Measurements from ENCODE around the gene AGPS. TPM values are rescaled to one million over a fixed set of nuclear protein-coding genes. Genes with fewer than 3 reads are reported as not detected.

The AGPS gene
- total and polyA plus RNA-seq, 5 experiments from 2014 or later, result 13.0 to 25.6 (median 16.3) TPM

Other genes with a start within 250 kb of the AGPS start
- 100 to 1,000 TPM; 156 to 158 TPM for gene HNRNPA3, start 180.0 kb upstream of the AGPS start, total RNA-seq
- 10 to 100 TPM; 47.6 to 56.6 (median 52.1) TPM for gene HNRNPA3, start 180.0 kb upstream of the AGPS start, polyA plus RNA-seq
- gene NFE2L2, start 128.0 kb upstream of the AGPS start, total RNA-seq, result 10 to 100 TPM; 93.6 to 96.9 TPM
- gene NFE2L2, start 128.0 kb upstream of the AGPS start, polyA plus RNA-seq, result 10 to 100 TPM; 48.2 to 57.8 (median 56.0) TPM